ENCODE data around the gene IPO4. TPM values are rescaled to one million over a fixed set of nuclear protein-coding genes. Genes with fewer than 3 reads are reported as not detected.

Gene IPO4
- total and polyA plus RNA-seq, 2 of the 13 experiments (the other 11 are each of a cell fraction or from before 2014, with no cell fraction given) = 39.0 to 179 TPM

- peak; percentile 99 for TF ChIP-seq ZIK1 (CRISPR knock-in tag; IDR thresholded peaks at IDR 0.05; ENCODE audit: borderline replicate concordance, low read depth)
- peak; percentile 29 for TF ChIP-seq ZNF30 (CRISPR knock-in tag; IDR thresholded peaks at IDR 0.05)
- peak; percentile 99; the same call in 1 of the 2 replicates for TF ChIP-seq GTF3A (CRISPR knock-in tag; conservative IDR thresholded peaks at IDR 0.05)
- no peak for TF ChIP-seq ZNF431 (CRISPR knock-in tag; IDR thresholded peaks at IDR 0.05; ENCODE audit: borderline replicate concordance, low read depth)
- TF ChIP-seq MIER2 (CRISPR knock-in tag; IDR thresholded peaks at IDR 0.05) = peak; percentile 75
- TF ChIP-seq DDIT3 (CRISPR knock-in tag; IDR thresholded peaks at IDR 0.05) = 0 out of 2 replicates have a peak, but pooled peaks have one; percentile 49
- no peak for TF ChIP-seq SNAI1 (CRISPR knock-in tag; IDR thresholded peaks at IDR 0.05; ENCODE audit: borderline replicate concordance)
- peak; percentile 86 for TF ChIP-seq FOXK2 (IDR thresholded peaks at IDR 0.05)
- peak; percentile 99 for TF ChIP-seq ZNF788 (CRISPR knock-in tag; IDR thresholded peaks at IDR 0.05; ENCODE audit: borderline replicate concordance)
- peak; percentile 23; the same call in 1 of the 2 replicates for TF ChIP-seq CERS6 (CRISPR knock-in tag; IDR thresholded peaks at IDR 0.05)
- TF ChIP-seq ZNF562 (CRISPR knock-in tag; IDR thresholded peaks at IDR 0.05; ENCODE audit: borderline replicate concordance) = no peak
- TF ChIP-seq ZBTB46 (CRISPR knock-in tag; IDR thresholded peaks at IDR 0.05; ENCODE audit: borderline replicate concordance) = peak; percentile 72; the same call in 1 of the 2 replicates
- peak; percentile 88 for TF ChIP-seq MED8 (CRISPR knock-in tag; IDR thresholded peaks at IDR 0.05; ENCODE audit: insufficient replicate concordance)
- peak; percentile 99 for TF ChIP-seq MYC (CRISPR knock-in tag; IDR thresholded peaks at IDR 0.05; ENCODE audit: borderline replicate concordance)
- TF ChIP-seq ESRRA (CRISPR knock-in tag; IDR thresholded peaks at IDR 0.05; ENCODE audit: low read depth) = peak; percentile 86
- TF ChIP-seq ZNF607 (CRISPR knock-in tag; IDR thresholded peaks at IDR 0.05; ENCODE audit: borderline replicate concordance) = peak; percentile 95
- TF ChIP-seq HNF1B (CRISPR knock-in tag; IDR thresholded peaks at IDR 0.05) = peak; percentile 97
- TF ChIP-seq REPIN1 (CRISPR knock-in tag; IDR thresholded peaks at IDR 0.05; ENCODE audit: borderline replicate concordance, low read depth) = peak; percentile 95
- TF ChIP-seq ZNF879 (CRISPR knock-in tag; IDR thresholded peaks at IDR 0.05) = no peak; the same call in 1 of the 2 replicates
- TF ChIP-seq ZNF709 (CRISPR knock-in tag; IDR thresholded peaks at IDR 0.05) = peak; percentile 89; the same call in 1 of the 2 replicates
- peak; percentile 94 for TF ChIP-seq ETV5 (CRISPR knock-in tag; IDR thresholded peaks at IDR 0.05; ENCODE audit: borderline replicate concordance)
These were observed 24.6 kb upstream of the IPO4 start, which contains the start of gene CHMP4A (continued) for GRCh38 chr14:24212924-24213865.

Data from HepG2 (cell line).